ENCODE data around the gene ADAM12.

Gene ADAM12

GRCh38 chr10:126387931-126388911 lies at the start of gene ADAM12:
ADAM12 (minus strand) TSS chr10:126388477; CDS start chr10:126388145, 332 bp downstream.
- TF ChIP-seq CTCF (conservative IDR thresholded peaks at IDR 0.05; ENCODE audit: control insufficient read depth, insufficient read depth, low read depth, low read length) = no peak
- peak within 1 kb of the TSS; percentile 67 for H3K4me3 ChIP-seq (ENCODE audit: control insufficient read depth, low read depth, low read length)
- DNase-seq (ENCODE audit: low read depth) = peak; percentile 80

GRCh38 chr10:126437635-126438406 lies 49.5 kb upstream of the ADAM12 start:
- H3K4me3 ChIP-seq (ENCODE audit: control insufficient read depth, low read depth, low read length) = no peak overlapping the region
- no peak for DNase-seq (ENCODE audit: low read depth)
- no peak for TF ChIP-seq CTCF (conservative IDR thresholded peaks at IDR 0.05; ENCODE audit: control insufficient read depth, insufficient read depth, low read depth, low read length)

- no peak for TF ChIP-seq CTCF (conservative IDR thresholded peaks at IDR 0.05; ENCODE audit: control insufficient read depth, insufficient read depth, low read depth, low read length)
- DNase-seq (ENCODE audit: low read depth) = no peak
Observed at GRCh38 chr10:126434235-126434634, 46.0 kb upstream of the ADAM12 start.

GRCh38 chr10:126433351-126433750 lies 45.1 kb upstream of the ADAM12 start:
- no peak for TF ChIP-seq CTCF (conservative IDR thresholded peaks at IDR 0.05; ENCODE audit: control insufficient read depth, insufficient read depth, low read depth, low read length)
- no peak overlapping the region for H3K4me3 ChIP-seq (ENCODE audit: control insufficient read depth, low read depth, low read length)
- peak; percentile 28 for DNase-seq (ENCODE audit: low read depth)

More at GRCh38 chr10:126434235-126434634, 46.0 kb upstream of the ADAM12 start:
- no peak overlapping the region for H3K4me3 ChIP-seq (ENCODE audit: control insufficient read depth, low read depth, low read length)

- TF ChIP-seq CTCF (conservative IDR thresholded peaks at IDR 0.05; ENCODE audit: control insufficient read depth, insufficient read depth, low read depth, low read length) = no peak
- no peak for DNase-seq (ENCODE audit: low read depth)
- no peak overlapping the region for H3K4me3 ChIP-seq (ENCODE audit: control insufficient read depth, low read depth, low read length)
Observed at GRCh38 chr10:126432507-126432906, 44.2 kb upstream of the ADAM12 start.

- TF ChIP-seq CTCF (conservative IDR thresholded peaks at IDR 0.05; ENCODE audit: control insufficient read depth, insufficient read depth, low read depth, low read length) = no peak
- no peak for DNase-seq (ENCODE audit: low read depth)
- H3K4me3 ChIP-seq (ENCODE audit: control insufficient read depth, low read depth, low read length) = no peak overlapping the region
Observed at GRCh38 chr10:126431816-126432215, 43.5 kb upstream of the ADAM12 start.

Measured in fibroblast of mammary gland (primary cell).